Neural progenitor cell (in vitro differentiated cells): ENCODE measurements around the gene CCDC174. TPM values are rescaled to one million over a fixed set of nuclear protein-coding genes. Genes with fewer than 3 reads are reported as not detected.

Experiments
- DNase-seq: peaks from one replicate; pipeline ENCODE4 v3.0.0-alpha.2; 2016; ENCODE audit warnings: low spot score
- H2AFZ ChIP-seq: fragments of 200-600 bp; sonication (generic); replicated peaks from 2 replicates; pipeline ENCODE4 v1.6.1; 2016; ENCODE audit warnings: antibody characterized with exemption
- H3F3A ChIP-seq: fragments of 200-600 bp; sonication (generic); 2 replicates; pipeline ENCODE4 v1.6.1; 2016; ENCODE audit warnings: antibody characterized with exemption, low read depth
- H3K27ac ChIP-seq: fragments of 200-600 bp; sonication (generic); 2 replicates; pipeline ENCODE4 v1.5.1; 2016; ENCODE audit warnings: mild to moderate bottlenecking
- H3K27me3 ChIP-seq: fragments of 200-600 bp; sonication (generic); 2 replicates; pipeline ENCODE4 v1.6.1; 2016; ENCODE audit warnings: mild to moderate bottlenecking, moderate library complexity
- H3K36me3 ChIP-seq: fragments of 200-600 bp; sonication (generic); 2 replicates; pipeline ENCODE4 v1.5.1; 2016
- H3K4me1 ChIP-seq: fragments of 200-600 bp; sonication (generic); 2 replicates; pipeline ENCODE4 v1.6.1; 2016; ENCODE audit warnings: mixed run types
- H3K4me2 ChIP-seq: fragments of 200-600 bp; sonication (generic); 2 replicates; pipeline ENCODE4 v1.6.1; 2016
- H3K4me3 ChIP-seq: fragments of 200-600 bp; sonication (generic); 2 replicates; pipeline ENCODE4 v1.5.1; 2016
- H3K79me2 ChIP-seq: fragments of 200-600 bp; sonication (generic); 2 replicates; pipeline ENCODE4 v1.6.1; 2016; ENCODE audit warnings: low read depth
- H3K9ac ChIP-seq: fragments of 200-600 bp; sonication (generic); 2 replicates; pipeline ENCODE4 v1.6.1; 2016
- H3K9me3 ChIP-seq: fragments of 200-600 bp; sonication (generic); 2 replicates; pipeline ENCODE4 v1.5.1; 2016; ENCODE audit warnings: low read depth
- H4K20me1 ChIP-seq: fragments of 200-600 bp; sonication (generic); 2 replicates; pipeline ENCODE4 v1.6.1; 2016; ENCODE audit warnings: low read depth
- H3K27ac Mint-ChIP-seq: 3 replicates; pipeline ENCODE4 v1.8.0; 2021; ENCODE audit warnings: mixed read lengths
- H3K27me3 Mint-ChIP-seq: 2 replicates; pipeline ENCODE4 v1.8.0; 2022; ENCODE audit warnings: low read depth, mild to moderate bottlenecking, inconsistent platforms, moderate library complexity, mixed read lengths; ENCODE audit not compliant: insufficient read depth
- H3K36me3 Mint-ChIP-seq: 3 replicates; pipeline ENCODE4 v1.8.0; 2021; ENCODE audit warnings: mixed read lengths
- H3K4me1 Mint-ChIP-seq: 3 replicates; pipeline ENCODE4 v1.8.0; 2021; ENCODE audit warnings: mixed read lengths
- H3K4me3 Mint-ChIP-seq: 3 replicates; pipeline ENCODE4 v1.8.0; 2021; ENCODE audit warnings: mild to moderate bottlenecking, moderate library complexity, mixed read lengths
- H3K9me3 Mint-ChIP-seq: 3 replicates; pipeline ENCODE4 v1.8.0; 2020; ENCODE audit warnings: mixed read lengths
- EZH2 ChIP-seq: fragments of 200-600 bp; sonication (generic); IDR thresholded peaks from 2 replicates; pipeline ENCODE4 v1.6.1; 2017; ENCODE audit warnings: antibody characterized with exemption, mild to moderate bottlenecking, moderate library complexity
- EZH2phosphoT487 ChIP-seq: fragments of 200-600 bp; sonication (generic); IDR thresholded peaks from 2 replicates; pipeline ENCODE4 v1.6.1; 2017; ENCODE audit warnings: antibody characterized with exemption
- total RNA-seq: library from RNA; depleted of rRNA; stranded (reverse); fragments of >200 nt; gene quantifications from 2 replicates; pipeline ENCODE4 v1.2.3, GENCODE V29; 2015; ENCODE audit warnings: low replicate concordance
- TF ChIP-seq, protein P1 (sequence below): fragments of 200-600 bp; sonication (generic); IDR thresholded peaks from 2 replicates; pipeline ENCODE4 v1.5.1; 2017; ENCODE audit warnings: antibody characterized with exemption, mild to moderate bottlenecking

Gene CCDC174
- total RNA-seq, 1 donor from 2014 or later, result 13.0 TPM

DNA sequence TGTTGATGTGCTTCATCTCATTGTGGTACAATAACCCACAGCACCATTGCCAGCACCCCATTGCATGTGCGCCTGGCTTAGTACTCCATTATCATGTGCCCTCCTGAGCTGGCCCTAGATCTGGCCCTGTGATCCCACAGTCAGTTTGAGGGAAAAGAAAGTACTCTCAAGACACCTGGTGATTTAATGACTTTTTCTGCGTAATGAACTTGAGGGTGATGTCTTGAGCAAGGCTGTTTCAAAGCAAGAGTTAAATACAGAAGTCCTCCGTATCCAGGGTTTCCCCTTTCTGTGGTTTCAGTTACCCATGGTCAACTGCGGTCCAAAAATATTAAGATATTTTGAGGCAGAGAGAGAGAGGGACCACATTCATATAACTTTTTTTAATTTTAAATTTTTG is 39.7 kb downstream of the CCDC174 start:
- Histone ChIP-seq H3K36me3 (no peaks in the 10 kb centered on the region), H3F3A (no peaks in the 10 kb centered on the region), H2AFZ (no peak overlapping the region), H3K79me2 (no peaks in the 10 kb centered on the region), H4K20me1 (no peaks in the 10 kb centered on the region), H3K4me2 (no peak overlapping the region), H3K9ac (no peak overlapping the region), H3K27ac (no peak overlapping the region), H3K27me3 (peaks cover 25% of the 10 kb centered on the region), H3K9me3 (no peaks in the 10 kb centered on the region), H3K4me3 (no peak overlapping the region), H3K4me1 (no peaks in the 10 kb centered on the region)
- DNase-seq, result no peak
- no peaks in the 10 kb centered on the region for H3K36me3 Mint-ChIP-seq
- H3K27ac Mint-ChIP-seq, result no peak overlapping the region
- peaks cover 11% of the 10 kb centered on the region for H3K9me3 Mint-ChIP-seq
- no peaks in the 10 kb centered on the region for H3K27me3 Mint-ChIP-seq
- no peaks in the 10 kb centered on the region for H3K4me1 Mint-ChIP-seq
- no peak overlapping the region for H3K4me3 Mint-ChIP-seq
- TF ChIP-seq, protein P1, sequence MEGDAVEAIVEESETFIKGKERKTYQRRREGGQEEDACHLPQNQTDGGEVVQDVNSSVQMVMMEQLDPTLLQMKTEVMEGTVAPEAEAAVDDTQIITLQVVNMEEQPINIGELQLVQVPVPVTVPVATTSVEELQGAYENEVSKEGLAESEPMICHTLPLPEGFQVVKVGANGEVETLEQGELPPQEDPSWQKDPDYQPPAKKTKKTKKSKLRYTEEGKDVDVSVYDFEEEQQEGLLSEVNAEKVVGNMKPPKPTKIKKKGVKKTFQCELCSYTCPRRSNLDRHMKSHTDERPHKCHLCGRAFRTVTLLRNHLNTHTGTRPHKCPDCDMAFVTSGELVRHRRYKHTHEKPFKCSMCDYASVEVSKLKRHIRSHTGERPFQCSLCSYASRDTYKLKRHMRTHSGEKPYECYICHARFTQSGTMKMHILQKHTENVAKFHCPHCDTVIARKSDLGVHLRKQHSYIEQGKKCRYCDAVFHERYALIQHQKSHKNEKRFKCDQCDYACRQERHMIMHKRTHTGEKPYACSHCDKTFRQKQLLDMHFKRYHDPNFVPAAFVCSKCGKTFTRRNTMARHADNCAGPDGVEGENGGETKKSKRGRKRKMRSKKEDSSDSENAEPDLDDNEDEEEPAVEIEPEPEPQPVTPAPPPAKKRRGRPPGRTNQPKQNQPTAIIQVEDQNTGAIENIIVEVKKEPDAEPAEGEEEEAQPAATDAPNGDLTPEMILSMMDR, result no peak
- no peak for TF ChIP-seq EZH2phosphoT487
- TF ChIP-seq EZH2, result no peak

DNA sequence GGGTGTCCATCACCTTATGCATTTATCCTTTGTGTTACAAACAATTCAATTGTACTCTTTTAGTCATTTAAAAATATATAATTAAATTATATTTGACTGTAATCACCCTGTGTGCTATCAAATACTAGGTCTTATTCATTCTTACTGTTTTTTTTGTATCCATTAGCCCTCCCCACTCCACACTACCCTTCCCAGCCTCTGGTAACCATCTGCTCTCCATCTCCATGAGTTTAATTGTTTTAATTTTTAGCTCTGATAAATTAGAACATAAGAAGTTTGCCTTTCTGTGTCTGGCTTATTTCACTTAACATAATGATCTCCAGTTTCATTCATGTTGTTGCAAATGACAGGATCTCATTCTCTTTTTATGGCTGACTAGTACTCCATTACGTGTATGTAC is 40.2 kb downstream of the CCDC174 start:
- Histone ChIP-seq H3K36me3 (no peaks in the 10 kb centered on the region), H3K4me1 (no peaks in the 10 kb centered on the region), H3K9me3 (no peaks in the 10 kb centered on the region), H3K4me2 (no peak overlapping the region), H4K20me1 (no peaks in the 10 kb centered on the region), H3K4me3 (no peak overlapping the region), H2AFZ (no peak overlapping the region), H3K9ac (no peak overlapping the region), H3F3A (no peaks in the 10 kb centered on the region), H3K27ac (no peak overlapping the region), H3K79me2 (no peaks in the 10 kb centered on the region), H3K27me3 (peaks cover 25% of the 10 kb centered on the region)
- Mint-ChIP-seq H3K36me3 (no peaks in the 10 kb centered on the region), H3K4me3 (no peak overlapping the region), H3K9me3 (peaks cover 11% of the 10 kb centered on the region), H3K27me3 (no peaks in the 10 kb centered on the region), H3K4me1 (no peaks in the 10 kb centered on the region), H3K27ac (no peak overlapping the region)
- DNase-seq, result no peak
- no peak for TF ChIP-seq EZH2phosphoT487
- TF ChIP-seq, protein P1, result no peak
- TF ChIP-seq EZH2, result no peak

DNA sequence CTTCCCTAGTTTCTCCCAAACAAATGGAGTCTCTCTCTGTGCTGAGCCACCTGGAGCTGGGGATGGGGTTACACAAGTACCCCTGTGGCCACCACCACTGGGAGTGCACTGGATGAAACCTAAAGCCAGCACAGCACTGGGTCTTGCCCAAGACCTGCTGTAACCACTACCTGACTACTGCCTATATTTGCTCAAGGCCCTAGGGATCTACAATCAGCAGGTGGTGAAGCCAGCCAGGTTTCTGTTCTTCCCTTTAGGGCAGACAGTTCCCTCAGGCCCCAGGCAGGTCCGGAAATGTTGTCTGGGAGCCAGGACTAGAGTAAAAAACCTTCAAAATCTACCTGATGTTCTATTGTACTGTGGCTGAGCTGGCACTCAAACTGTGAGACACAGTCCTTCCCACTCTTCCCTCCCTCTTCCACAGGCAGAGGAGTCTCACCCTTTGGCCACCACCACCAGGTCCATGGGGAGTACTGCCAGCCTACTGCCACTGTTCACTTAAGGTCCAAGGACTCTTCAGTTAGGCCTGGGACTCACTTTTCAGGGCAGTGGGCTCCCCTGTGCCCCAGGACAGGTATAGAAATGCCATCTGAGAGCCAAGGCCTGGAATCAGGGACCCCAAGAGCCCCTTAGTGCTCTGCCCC is 47.2 kb downstream of the CCDC174 start:
- Histone ChIP-seq H3K36me3 (no peaks in the 10 kb centered on the region), H3K4me1 (no peaks in the 10 kb centered on the region), H3K9ac (no peak overlapping the region), H3K9me3 (no peaks in the 10 kb centered on the region), H3K4me2 (no peak overlapping the region), H3K27ac (no peak overlapping the region), H3K4me3 (no peak overlapping the region), H3K27me3 (peaks cover 4% of the 10 kb centered on the region), H2AFZ (no peak overlapping the region), H3K79me2 (no peaks in the 10 kb centered on the region), H3F3A (no peaks in the 10 kb centered on the region), H4K20me1 (no peaks in the 10 kb centered on the region)
- Mint-ChIP-seq H3K4me3 (no peak overlapping the region), H3K36me3 (no peaks in the 10 kb centered on the region), H3K9me3 (no peaks in the 10 kb centered on the region), H3K27me3 (no peaks in the 10 kb centered on the region), H3K4me1 (no peaks in the 10 kb centered on the region), H3K27ac (no peak overlapping the region)
- no peak for TF ChIP-seq EZH2
- TF ChIP-seq EZH2phosphoT487, result no peak
- no peak for DNase-seq

DNA sequence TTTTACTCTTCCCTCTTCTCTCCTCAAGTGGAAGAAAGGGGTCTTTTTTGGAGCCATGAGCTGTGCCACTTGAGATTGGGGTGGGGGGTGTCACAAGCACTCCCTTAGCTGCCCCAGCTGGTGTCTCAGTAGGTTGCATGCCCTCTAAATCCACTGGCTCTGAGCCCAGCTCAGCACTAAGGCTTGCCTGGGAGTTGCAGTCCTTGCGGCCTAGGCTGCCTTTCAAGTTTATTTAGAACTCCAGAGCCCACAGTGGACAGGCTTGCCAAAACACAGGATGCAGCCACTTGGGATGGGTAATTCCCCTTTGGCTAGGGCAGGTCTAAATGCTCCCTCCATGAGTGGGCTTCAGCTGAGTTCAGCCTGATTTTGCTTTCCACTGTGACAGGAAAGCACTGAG is 48.1 kb downstream of the CCDC174 start:
- no peak for DNase-seq
- Histone ChIP-seq H3K27ac (no peak overlapping the region), H3K4me1 (no peaks in the 10 kb centered on the region), H3K9ac (no peak overlapping the region), H3K79me2 (no peaks in the 10 kb centered on the region), H3F3A (no peaks in the 10 kb centered on the region), H3K9me3 (no peaks in the 10 kb centered on the region), H3K4me3 (no peak overlapping the region), H3K36me3 (no peaks in the 10 kb centered on the region), H4K20me1 (no peaks in the 10 kb centered on the region), H3K4me2 (no peak overlapping the region), H3K27me3 (no peaks in the 10 kb centered on the region), H2AFZ (no peak overlapping the region)
- no peaks in the 10 kb centered on the region for H3K36me3 Mint-ChIP-seq
- no peaks in the 10 kb centered on the region for H3K27me3 Mint-ChIP-seq
- TF ChIP-seq EZH2phosphoT487, result no peak
- TF ChIP-seq EZH2, result no peak
- TF ChIP-seq, protein P1, result no peak
- no peak overlapping the region for H3K4me3 Mint-ChIP-seq
- H3K9me3 Mint-ChIP-seq, result no peaks in the 10 kb centered on the region
- H3K4me1 Mint-ChIP-seq, result no peaks in the 10 kb centered on the region
- H3K27ac Mint-ChIP-seq, result no peak overlapping the region
